Globus pallidus (tissue), 1 donor: ENCODE results near the gene SMC1A.
"Not testable (repeated sequence)": the region's sequence is repeated elsewhere in the genome, so short reads cannot be mapped to it uniquely, and the experiment has no call there.

Source experiments
- DNase-seq: peaks from one replicate; pipeline ENCODE4 v3.0.0-alpha.2; 2015; ENCODE audit warnings: low spot score

The SMC1A gene

GRCh38 chrX:53422086-53422860, at the start of gene SMC1A:
SMC1A (minus strand) TSS chrX:53422654; CDS start chrX:53422600, 54 bp downstream.
- peak; percentile 92 for DNase-seq

- no peak for DNase-seq
Measured at GRCh38 chrX:53471346-53471745, 48.9 kb upstream of the SMC1A start.

GRCh38 chrX:53468659-53469058, 46.2 kb upstream of the SMC1A start:
- not testable (repeated sequence) for DNase-seq

- DNase-seq: no peak
Measured at GRCh38 chrX:53458082-53458481, 35.6 kb upstream of the SMC1A start.

GRCh38 chrX:53456254-53456653, 33.8 kb upstream of the SMC1A start:
- no peak for DNase-seq

GRCh38 chrX:53452812-53453211, 30.4 kb upstream of the SMC1A start:
- no peak for DNase-seq

GRCh38 chrX:53449632-53450031, 27.2 kb upstream of the SMC1A start:
- no peak for DNase-seq

GRCh38 chrX:53447441-53447840, 25.0 kb upstream of the SMC1A start:
- no peak for DNase-seq

GRCh38 chrX:53445977-53446376, 23.5 kb upstream of the SMC1A start:
- no peak for DNase-seq

- no peak for DNase-seq
Measured at GRCh38 chrX:53442322-53442631, 19.8 kb upstream of the SMC1A start.

- peak; percentile 50 for DNase-seq
Measured at GRCh38 chrX:53441531-53442321, 19.3 kb upstream of the SMC1A start.

GRCh38 chrX:53440621-53441517, 18.4 kb upstream of the SMC1A start:
- DNase-seq: no peak

GRCh38 chrX:53440101-53440500, 17.6 kb upstream of the SMC1A start:
- no peak for DNase-seq

- DNase-seq: no peak
Measured at GRCh38 chrX:53438832-53439230, 16.4 kb upstream of the SMC1A start.

GRCh38 chrX:53438174-53438831, 15.8 kb upstream of the SMC1A start:
- DNase-seq: no peak

- DNase-seq: no peak
Measured at GRCh38 chrX:53437206-53437605, 14.8 kb upstream of the SMC1A start.

GRCh38 chrX:53435997-53436396, 13.5 kb upstream of the SMC1A start:
- no peak for DNase-seq

GRCh38 chrX:53433651-53434639, 11.5 kb upstream of the SMC1A start, which contains the start of gene HSD17B10:
HSD17B10 (minus strand) TSS chrX:53434370; CDS start chrX:53434345, 25 bp downstream.
- DNase-seq: peak; percentile 83

- no peak for DNase-seq
Measured at GRCh38 chrX:53430231-53430630, 7.8 kb upstream of the SMC1A start.

GRCh38 chrX:53429755-53430154, 7.3 kb upstream of the SMC1A start:
- DNase-seq: no peak
